HG02885 (cell line): ENCODE measurements around the gene CEP19.

Experiments used
- ATAC-seq: cut with Tn5 transposase; IDR thresholded peaks from one replicate; pipeline ENCODE4 v1.9.1; 2021; ENCODE audit warnings: mild to moderate bottlenecking; ENCODE audit not compliant: unreplicated experiment, poor library complexity

CEP19 gene

GRCh38 chr3:196712514-196713413 is 714 bp upstream of the CEP19 start:
- ATAC-seq: peak; percentile 61

GRCh38 chr3:196708467-196708866 is 3.6 kb downstream of the CEP19 start:
- ATAC-seq: no peak

- ATAC-seq: no peak
Observed at GRCh38 chr3:196707566-196707965, 4.5 kb downstream of the CEP19 start.

- no peak for ATAC-seq
Observed at GRCh38 chr3:196706731-196707130, 5.3 kb downstream of the CEP19 start.

- no peak for ATAC-seq
Observed at GRCh38 chr3:196706327-196706726, 5.7 kb downstream of the CEP19 start.

- no peak for ATAC-seq
Observed at GRCh38 chr3:196700801-196701200, 11.2 kb downstream of the CEP19 start.

GRCh38 chr3:196699749-196700148 is 12.3 kb downstream of the CEP19 start:
- no peak for ATAC-seq

- no peak for ATAC-seq
Observed at GRCh38 chr3:196697270-196697669, 14.8 kb downstream of the CEP19 start.

GRCh38 chr3:196695849-196696226 is 16.2 kb downstream of the CEP19 start:
- ATAC-seq: no peak

- no peak for ATAC-seq
Observed at GRCh38 chr3:196694941-196695848, 16.9 kb downstream of the CEP19 start.

GRCh38 chr3:196694202-196694638 is 17.8 kb downstream of the CEP19 start:
- no peak for ATAC-seq

- no peak for ATAC-seq
Observed at GRCh38 chr3:196691386-196691785, 20.7 kb downstream of the CEP19 start.

GRCh38 chr3:196689941-196690660 is 21.9 kb downstream of the CEP19 start:
- ATAC-seq: no peak

- ATAC-seq: no peak
Observed at GRCh38 chr3:196688349-196688748, 23.7 kb downstream of the CEP19 start.

GRCh38 chr3:196686436-196686835 is 25.6 kb downstream of the CEP19 start:
- ATAC-seq: no peak

- ATAC-seq: peak; percentile 92
Observed at GRCh38 chr3:196684548-196685407, 27.3 kb downstream of the CEP19 start.

GRCh38 chr3:196677931-196678330 is 34.1 kb downstream of the CEP19 start:
- no peak for ATAC-seq

GRCh38 chr3:196677353-196677752 is 34.7 kb downstream of the CEP19 start:
- no peak for ATAC-seq

GRCh38 chr3:196673632-196674031 is 38.4 kb downstream of the CEP19 start:
- ATAC-seq: no peak

GRCh38 chr3:196670339-196670738 is 41.7 kb downstream of the CEP19 start:
- ATAC-seq: no peak
